ENCODE data around the gene C9orf43. TPM values are rescaled to one million over a fixed set of nuclear protein-coding genes. Genes with fewer than 3 reads are reported as not detected.
"Not testable (repeated sequence)": the region's sequence is repeated elsewhere in the genome, so short reads cannot be mapped to it uniquely, and the experiment has no call there.

C9orf43 gene
- total RNA-seq, 1 donor from 2014 or later: 0.35 TPM

DNA sequence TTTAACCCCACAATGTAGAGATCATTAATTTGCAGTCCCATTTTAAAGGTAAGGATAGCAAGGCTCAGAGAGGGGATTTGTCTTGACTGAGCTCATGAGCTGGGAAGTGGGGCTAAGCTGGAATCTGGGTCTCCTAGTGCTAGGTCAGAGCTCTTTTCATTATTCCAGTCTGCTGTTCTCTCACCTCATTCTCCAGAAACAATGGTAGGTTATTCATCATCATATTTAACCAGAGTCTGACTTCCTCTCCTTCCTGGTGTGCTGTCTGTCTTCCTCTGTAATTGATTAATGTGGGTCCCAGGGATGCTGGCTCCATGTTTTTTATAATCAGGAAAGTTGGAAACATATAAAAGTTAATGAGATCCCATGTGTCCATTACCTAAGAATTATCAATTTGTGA, 20.6 kb downstream of the C9orf43 start:
- TF ChIP-seq, protein P1, sequence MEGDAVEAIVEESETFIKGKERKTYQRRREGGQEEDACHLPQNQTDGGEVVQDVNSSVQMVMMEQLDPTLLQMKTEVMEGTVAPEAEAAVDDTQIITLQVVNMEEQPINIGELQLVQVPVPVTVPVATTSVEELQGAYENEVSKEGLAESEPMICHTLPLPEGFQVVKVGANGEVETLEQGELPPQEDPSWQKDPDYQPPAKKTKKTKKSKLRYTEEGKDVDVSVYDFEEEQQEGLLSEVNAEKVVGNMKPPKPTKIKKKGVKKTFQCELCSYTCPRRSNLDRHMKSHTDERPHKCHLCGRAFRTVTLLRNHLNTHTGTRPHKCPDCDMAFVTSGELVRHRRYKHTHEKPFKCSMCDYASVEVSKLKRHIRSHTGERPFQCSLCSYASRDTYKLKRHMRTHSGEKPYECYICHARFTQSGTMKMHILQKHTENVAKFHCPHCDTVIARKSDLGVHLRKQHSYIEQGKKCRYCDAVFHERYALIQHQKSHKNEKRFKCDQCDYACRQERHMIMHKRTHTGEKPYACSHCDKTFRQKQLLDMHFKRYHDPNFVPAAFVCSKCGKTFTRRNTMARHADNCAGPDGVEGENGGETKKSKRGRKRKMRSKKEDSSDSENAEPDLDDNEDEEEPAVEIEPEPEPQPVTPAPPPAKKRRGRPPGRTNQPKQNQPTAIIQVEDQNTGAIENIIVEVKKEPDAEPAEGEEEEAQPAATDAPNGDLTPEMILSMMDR (IDR thresholded peaks at IDR 0.05): no peak
- H3K9me3 ChIP-seq: no peaks in the 10 kb centered on the region
- H3K36me3 ChIP-seq: no peaks in the 10 kb centered on the region
- no peaks in the 10 kb centered on the region for H3K27me3 ChIP-seq (ENCODE audit: low read depth)
- H3K4me3 ChIP-seq: no peak overlapping the region
- no peaks in the 10 kb centered on the region for H3K4me1 ChIP-seq
- no peak for ATAC-seq
- H3K27ac ChIP-seq: no peak overlapping the region
- DNase-seq: no peak
- intact Hi-C loops (cut with DNase I): no loop called here

DNA sequence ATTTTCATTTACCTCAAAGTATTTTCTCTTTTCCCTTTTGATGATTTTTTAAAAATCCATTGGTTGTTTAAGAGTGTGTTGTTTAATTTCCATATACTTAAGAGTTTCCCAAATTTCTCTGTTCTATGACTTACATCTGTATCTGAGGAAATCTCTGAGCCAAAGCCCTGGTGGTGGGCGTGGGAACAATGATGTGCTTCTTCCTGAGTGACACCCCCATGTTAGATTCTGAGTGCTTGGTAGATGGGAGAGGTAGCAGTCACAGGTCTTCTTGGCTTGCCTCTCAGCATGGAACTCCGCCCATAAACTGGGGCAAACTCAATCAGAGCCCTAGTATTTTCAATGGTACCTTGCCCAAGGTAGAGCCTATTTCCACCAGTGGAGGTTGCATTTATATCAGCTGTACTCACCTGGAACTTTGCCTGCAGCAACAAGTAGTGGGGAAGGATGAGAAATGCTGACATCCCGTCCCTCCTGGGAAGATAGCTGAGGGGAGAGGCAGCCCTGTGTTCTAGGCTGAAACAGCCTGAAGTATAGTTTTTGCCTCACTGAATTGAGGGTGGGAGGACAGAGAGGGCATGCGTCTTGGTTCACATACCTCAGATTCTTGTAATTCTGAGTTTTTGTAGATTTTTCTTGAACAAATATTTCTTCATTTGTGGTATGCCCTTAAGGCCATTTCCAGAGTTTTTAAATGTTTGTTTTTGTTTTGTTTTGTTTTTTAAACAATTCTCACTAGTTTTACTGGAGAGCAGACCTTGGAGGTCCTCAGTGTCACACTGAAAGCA, 26.4 kb downstream of the C9orf43 start:
- no peak for ATAC-seq
- no peak overlapping the region for H3K4me3 ChIP-seq

DNA sequence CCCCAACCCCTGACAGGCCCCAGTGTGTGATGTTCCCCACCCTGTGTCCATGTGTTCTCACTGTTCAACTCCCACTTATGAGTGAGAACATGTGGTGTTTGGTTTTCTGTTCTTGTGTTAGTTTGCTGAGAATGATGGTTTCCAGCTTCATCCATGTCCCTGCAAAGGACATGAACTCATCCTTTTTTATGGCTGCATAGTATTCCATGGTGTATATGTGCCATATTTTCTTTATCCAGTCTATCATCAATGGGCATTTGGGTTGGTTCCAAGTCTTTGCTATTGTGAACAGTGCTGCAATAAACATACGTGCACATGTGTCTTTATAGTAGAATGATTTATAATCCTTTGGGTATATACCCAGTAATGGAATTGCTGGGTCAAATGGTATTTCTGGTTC, 27.2 kb downstream of the C9orf43 start:
- H3K27ac ChIP-seq; H3K4me1 ChIP-seq; H3K27me3 ChIP-seq (ENCODE audit: low read depth); H3K9me3 ChIP-seq; DNase-seq; ATAC-seq; H3K4me3 ChIP-seq; intact Hi-C loops (cut with DNase I); H3K36me3 ChIP-seq: not testable (repeated sequence)

More for the DNA sequence above, 26.4 kb downstream of the C9orf43 start:
- Histone ChIP-seq H3K4me1 (no peaks in the 10 kb centered on the region), H3K27me3 (ENCODE audit: low read depth) (no peaks in the 10 kb centered on the region), H3K9me3 (no peaks in the 10 kb centered on the region), H3K36me3 (no peaks in the 10 kb centered on the region), H3K27ac (no peak overlapping the region)
- TF ChIP-seq, protein P1 (IDR thresholded peaks at IDR 0.05): no peak
- DNase-seq: no peak
- intact Hi-C loops (cut with DNase I): no loop called here

DNA sequence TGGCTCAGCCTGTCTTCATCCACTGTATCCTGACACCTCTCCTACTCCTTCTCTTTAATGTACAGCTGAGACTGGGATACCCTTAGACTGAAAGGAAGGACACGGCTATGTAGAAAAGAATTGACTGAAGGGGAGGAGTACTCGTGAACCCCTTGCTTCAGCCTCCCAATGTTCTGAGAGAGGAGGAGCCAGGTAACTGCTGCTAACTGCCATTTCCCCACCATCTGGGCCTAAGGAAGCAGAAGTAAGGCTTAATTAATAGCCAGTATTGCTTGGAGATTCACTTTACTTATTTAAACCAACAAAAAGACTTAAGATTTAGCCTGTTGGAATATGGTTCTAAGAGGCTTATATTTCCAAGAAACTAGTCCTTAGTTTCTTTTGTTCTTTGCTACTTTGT, 34.2 kb downstream of the C9orf43 start:
- no peak overlapping the region for H3K27ac ChIP-seq
- ATAC-seq: no peak
- no peak for DNase-seq
- H3K36me3 ChIP-seq: no peaks in the 10 kb centered on the region
- TF ChIP-seq, protein P1 (IDR thresholded peaks at IDR 0.05): no peak
- H3K4me1 ChIP-seq: peaks cover 4% of the 10 kb centered on the region
- no peaks in the 10 kb centered on the region for H3K27me3 ChIP-seq (ENCODE audit: low read depth)
- no peak overlapping the region for H3K4me3 ChIP-seq
- intact Hi-C loops (cut with DNase I): loop anchor here (10.0 kb wide), 1 partner anchor 140 kb away; no protein-coding TSS in a partner anchor
- H3K9me3 ChIP-seq: no peaks in the 10 kb centered on the region

DNA sequence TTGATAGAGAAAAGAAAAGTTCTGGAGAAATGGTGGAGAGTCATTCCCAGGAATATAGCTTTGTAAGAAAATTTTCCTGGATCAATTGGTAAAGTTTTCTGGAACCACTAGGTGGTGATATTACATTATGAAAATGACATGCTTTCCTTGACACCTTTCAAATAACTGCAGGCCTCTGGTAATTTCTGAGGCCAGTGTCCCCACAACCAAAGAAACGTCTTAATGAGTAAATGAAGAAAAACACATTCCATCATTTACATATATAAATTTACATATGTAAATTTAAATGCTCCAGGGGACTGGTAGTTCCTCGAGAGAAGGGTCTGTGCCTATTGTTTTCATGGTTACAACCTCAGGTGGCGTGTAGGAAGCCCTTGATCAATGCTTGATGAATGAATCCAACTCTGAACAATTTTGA, 35.8 kb downstream of the C9orf43 start:
- H3K9me3 ChIP-seq: no peaks in the 10 kb centered on the region
- H3K4me3 ChIP-seq: no peak overlapping the region
- H3K4me1 ChIP-seq: peaks cover 4% of the 10 kb centered on the region
- peak; percentile 47 to 59 for ATAC-seq
- peak overlapping the region; percentile 28 for H3K27ac ChIP-seq
- intact Hi-C loops (cut with DNase I): loop anchor here (10.0 kb wide), 1 partner anchor 138 kb away; no protein-coding TSS in a partner anchor
- no peaks in the 10 kb centered on the region for H3K36me3 ChIP-seq
- DNase-seq: no peak
- TF ChIP-seq, protein P1 (IDR thresholded peaks at IDR 0.05): peak; percentile 77
- H3K27me3 ChIP-seq (ENCODE audit: low read depth): no peaks in the 10 kb centered on the region

DNA sequence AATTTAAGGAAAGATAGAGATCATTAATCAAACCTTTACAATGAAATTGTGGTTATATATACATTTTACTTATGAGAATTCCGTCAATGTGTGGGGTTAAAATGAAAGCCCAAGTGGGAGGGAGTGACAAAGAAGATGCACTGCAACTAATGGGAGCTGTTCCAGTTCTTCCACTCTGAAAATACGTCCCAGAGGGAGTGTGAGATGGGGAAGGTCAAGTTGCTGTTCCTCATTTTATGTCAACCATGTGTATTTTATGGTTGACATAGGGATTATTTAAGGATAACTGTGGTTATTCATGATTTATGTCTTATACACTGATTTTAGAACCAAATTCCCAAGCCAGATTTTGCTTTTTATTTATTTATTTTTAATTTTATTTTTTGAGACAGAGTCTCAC, 38.8 kb downstream of the C9orf43 start:
- intact Hi-C loops (cut with DNase I): loop anchor here (10.0 kb wide), 1 partner anchor 135 kb away; no protein-coding TSS in a partner anchor
- no peak overlapping the region for H3K27ac ChIP-seq

More for the DNA sequence above, 38.8 kb downstream of the C9orf43 start:
- Histone ChIP-seq H3K36me3 (no peaks in the 10 kb centered on the region), H3K4me3 (no peak overlapping the region), H3K9me3 (no peaks in the 10 kb centered on the region), H3K4me1 (peaks cover 12% of the 10 kb centered on the region), H3K27me3 (ENCODE audit: low read depth) (no peaks in the 10 kb centered on the region)
- ATAC-seq: no peak
- DNase-seq: no peak
- TF ChIP-seq, protein P1 (IDR thresholded peaks at IDR 0.05): no peak

Data from lower lobe of right lung (tissue), 2 donors.